AG04450 (cell line): Measurements from ENCODE around the gene VEZT. TPM values are rescaled to one million over a fixed set of nuclear protein-coding genes. Genes with fewer than 3 reads are reported as not detected.

Experiments used
- CTCF ChIA-PET: fragments of 300-600, 350-600 bp; formaldehyde crosslinking; extraction: SDS; loops from one replicate; lab custom pipeline; 2022; ENCODE audit warnings: antibody characterized with exemption, inconsistent platforms; lab: Charles Lee
- POLR2A ChIA-PET: fragments of 350-600 bp; formaldehyde crosslinking; extraction: SDS; loops from one replicate; lab custom pipeline; 2021; ENCODE audit warnings: antibody characterized with exemption, inconsistent platforms; lab: Yijun Ruan, JAX
- DNase-seq: peaks from one replicate; pipeline ENCODE4 v3.0.0-alpha.2; 2011; ENCODE audit warnings: low read depth, low spot score
- H3K27ac ChIP-seq: one replicate; pipeline ENCODE4 v1.5.1; 2012; ENCODE audit warnings: low read depth, low read length, control low read depth
- H3K27me3 ChIP-seq: one replicate; pipeline ENCODE4 v1.6.0; 2012; ENCODE audit warnings: low read length; ENCODE audit not compliant: control insufficient read depth, insufficient read depth
- H3K4me3 ChIP-seq: 2 replicates; pipeline ENCODE4 v1.5.1; 2011; ENCODE audit warnings: mild to moderate bottlenecking, low read depth, low read length, control low read depth
- H3K9me3 ChIP-seq: 2 replicates; pipeline ENCODE4 v1.5.1; 2012; ENCODE audit warnings: low read length; ENCODE audit not compliant: control insufficient read depth, insufficient read depth
- CTCF ChIP-seq: IDR thresholded peaks from 2 replicates; pipeline ENCODE4 v1.5.1; 2011; ENCODE audit warnings: low read depth, low read length, control low read depth, inconsistent platforms
- polyA plus RNA-seq: library from polyadenylated mRNA; depleted of rRNA; stranded (reverse); fragments of >200 nt; gene quantifications from 2 replicates; pipeline ENCODE4 v1.2.3, GENCODE V29; 2011

The VEZT gene
- polyA plus RNA-seq, 1 experiment = 143 TPM

- no peaks in the 10 kb centered on the region for H3K27me3 ChIP-seq
- ChIA-PET CTCF (interaction anchor here (0.6 to 1.0 kb wide), 5 partner anchors 8 to 108 kb away, joined by 3 to 4 read pairs (median 3); partner anchors contain the start of genes FGD6 and VEZT), POLR2A (no interaction called here)
- H3K4me3 ChIP-seq = no peak overlapping the region
- no peak for TF ChIP-seq CTCF
- DNase-seq = no peak
- H3K9me3 ChIP-seq = no peaks in the 10 kb centered on the region
- no peak overlapping the region for H3K27ac ChIP-seq
Measured at GRCh38 chr12:95225645-95226212, 8.1 kb downstream of the VEZT start.

GRCh38 chr12:95227818-95228356 is 10.3 kb downstream of the VEZT start:
- ChIA-PET POLR2A (no interaction called here), CTCF (no interaction called here)
- no peak for DNase-seq
- no peak overlapping the region for H3K27ac ChIP-seq
- no peaks in the 10 kb centered on the region for H3K27me3 ChIP-seq
- no peak overlapping the region for H3K4me3 ChIP-seq
- H3K9me3 ChIP-seq = no peaks in the 10 kb centered on the region
- no peak for TF ChIP-seq CTCF

GRCh38 chr12:95228617-95229016 is 11.0 kb downstream of the VEZT start:
- Histone ChIP-seq H3K27me3 (no peaks in the 10 kb centered on the region), H3K9me3 (no peaks in the 10 kb centered on the region), H3K4me3 (no peak overlapping the region), H3K27ac (no peak overlapping the region)
- POLR2A ChIA-PET = no interaction called here
- no peak for TF ChIP-seq CTCF
- CTCF ChIA-PET = no interaction called here
- no peak for DNase-seq

DNA sequence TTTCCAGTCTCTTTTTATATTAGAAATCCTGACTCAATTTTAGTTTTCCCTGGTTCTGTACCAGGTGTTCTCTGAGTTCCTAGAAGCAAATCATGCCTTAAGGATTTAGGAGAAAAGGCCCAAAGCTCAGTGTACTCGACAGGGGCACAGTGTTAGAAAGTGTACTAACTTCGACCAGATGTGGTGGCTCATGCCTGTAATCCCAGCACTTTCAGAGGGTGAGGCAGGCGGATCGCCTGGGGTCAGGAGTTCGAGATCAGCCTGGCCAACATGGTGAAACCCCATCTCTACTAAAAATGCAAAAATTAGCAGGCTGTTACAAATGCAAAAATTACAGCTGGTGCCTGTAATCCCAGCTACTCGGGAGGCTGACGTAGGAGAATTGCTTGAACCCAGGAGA is 12.0 kb downstream of the VEZT start:
- Histone ChIP-seq H3K4me3 (no peak overlapping the region), H3K27ac (no peak overlapping the region), H3K9me3 (no peaks in the 10 kb centered on the region; the same call in 1 of the 2 replicates), H3K27me3 (no peaks in the 10 kb centered on the region)
- DNase-seq = no peak
- ChIA-PET POLR2A (interaction anchor here (0.6 kb wide), 1 partner anchor 8 kb away, joined by 3 read pairs; no protein-coding TSS in a partner anchor), CTCF (interaction anchor here (0.7 kb wide), 1 partner anchor 73 kb away, joined by 8 read pairs; no protein-coding TSS in a partner anchor)
- TF ChIP-seq CTCF = no peak

DNA sequence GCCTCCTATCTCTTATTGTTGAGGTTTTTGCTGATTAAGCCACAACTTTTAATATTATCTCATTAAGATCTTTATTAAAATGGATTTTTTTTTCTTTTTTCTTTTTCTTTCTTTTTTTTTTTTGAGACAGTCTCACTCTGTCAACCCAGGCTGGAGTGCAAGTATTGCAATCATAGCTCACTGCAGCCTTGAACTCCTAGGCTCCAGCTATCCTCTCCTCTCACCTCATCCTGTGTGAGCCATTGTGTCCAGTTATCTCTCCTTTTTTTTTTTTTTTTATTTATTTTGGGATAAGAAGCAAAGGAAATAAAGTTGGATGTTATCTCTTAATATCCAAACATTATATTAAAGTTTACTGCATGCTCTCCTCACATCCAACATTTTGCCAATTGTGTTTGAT is 12.7 kb downstream of the VEZT start:
- CTCF ChIA-PET = interaction anchor here (0.7 kb wide), 1 partner anchor 39 kb away, joined by 3 read pairs; no protein-coding TSS in a partner anchor
- DNase-seq = no peak
- TF ChIP-seq CTCF = no peak
- Histone ChIP-seq H3K4me3 (no peak overlapping the region), H3K27ac (no peak overlapping the region), H3K9me3 (no peaks in the 10 kb centered on the region; the same call in 1 of the 2 replicates), H3K27me3 (no peaks in the 10 kb centered on the region)
- POLR2A ChIA-PET = interaction anchor here (0.6 kb wide), 1 partner anchor 9 kb away, joined by 3 read pairs; no protein-coding TSS in a partner anchor
